HEK293T (cell line): ENCODE data around the gene POLA1.

Source experiments
- BHLHE40 ChIP-seq: fragments of 450-650 bp; IDR thresholded peaks from 2 replicates; pipeline ENCODE4 v1.6.1; 2016; ENCODE audit warnings: mild to moderate bottlenecking, moderate library complexity, borderline replicate concordance
- CTBP1 ChIP-seq: fragments of 450-650 bp; IDR thresholded peaks from 2 replicates; pipeline ENCODE4 v1.6.1; 2016; ENCODE audit warnings: borderline replicate concordance
- FOXA1 ChIP-seq: fragments of 450-650 bp; IDR thresholded peaks from 2 replicates; pipeline ENCODE4 v1.6.1; 2016; ENCODE audit warnings: mild to moderate bottlenecking
- FOXK2 ChIP-seq: fragments of 450-650 bp; IDR thresholded peaks from 2 replicates; pipeline ENCODE4 v1.6.1; 2016; ENCODE audit warnings: mild to moderate bottlenecking
- FOXM1 ChIP-seq: fragments of 450-650 bp; IDR thresholded peaks from 2 replicates; pipeline ENCODE4 v1.6.1; 2017; ENCODE audit warnings: mild to moderate bottlenecking, borderline replicate concordance
- HDGF ChIP-seq: fragments of 450-650 bp; IDR thresholded peaks from 2 replicates; pipeline ENCODE4 v1.6.1; 2017; ENCODE audit warnings: antibody characterized with exemption, borderline replicate concordance
- L3MBTL2 ChIP-seq: fragments of 450-650 bp; conservative IDR thresholded peaks from 2 replicates; pipeline ENCODE4 v1.6.1; 2016; ENCODE audit warnings: mild to moderate bottlenecking
- NFRKB ChIP-seq: fragments of 450-650 bp; IDR thresholded peaks from 2 replicates; pipeline ENCODE4 v1.6.1; 2016; ENCODE audit warnings: mild to moderate bottlenecking, moderate library complexity
- PKNOX1 ChIP-seq: fragments of 450-650 bp; IDR thresholded peaks from 2 replicates; pipeline ENCODE4 v1.6.1; 2016
- SP1 ChIP-seq: fragments of 450-650 bp; IDR thresholded peaks from 2 replicates; pipeline ENCODE4 v1.6.1; 2017
- SUZ12 ChIP-seq: fragments of 450-650 bp; IDR thresholded peaks from 2 replicates; pipeline ENCODE4 v1.6.1; 2016; ENCODE audit warnings: mild to moderate bottlenecking

GRCh38 chrX:25006586-25007058 lies 312.9 kb downstream of the POLA1 start:
- TF ChIP-seq SP1 (no peak), FOXM1 (no peak), PKNOX1 (no peak), CTBP1 (no peak), FOXA1 (no peak), SUZ12 (no peak), BHLHE40 (no peak), FOXK2 (no peak), NFRKB (no peak), L3MBTL2 (no peak), HDGF (no peak)
